Measurements from ENCODE around the gene GJB2. TPM values are rescaled to one million over a fixed set of nuclear protein-coding genes. Genes with fewer than 3 reads are reported as not detected.

The GJB2 gene
- total RNA-seq, 1 donor from 2014 or later, result not detected

- intact Hi-C loops (cut with micrococcal nuclease), result no loop called here
- no peak overlapping the region for H3K4me3 ChIP-seq
These were observed 19.5 kb downstream of the GJB2 start for GRCh38 chr13:20173116-20173746.

GRCh38 chr13:20171364-20171763 is 21.4 kb downstream of the GJB2 start:
- no peak overlapping the region for H3K27ac ChIP-seq (replicated peaks)
- H3K4me1 ChIP-seq, result peaks cover 4% of the 10 kb centered on the region
- H3K9me3 ChIP-seq (replicated peaks), result no peaks in the 10 kb centered on the region
- peaks cover 53% of the 10 kb centered on the region for H3K27me3 ChIP-seq (ENCODE audit: low read depth)
- no peaks in the 10 kb centered on the region for H3K36me3 ChIP-seq
- H3K4me3 ChIP-seq, result no peak overlapping the region
- no peak for TF ChIP-seq CTCF (IDR thresholded peaks at IDR 0.05; ENCODE audit: borderline replicate concordance)
- DNase-seq, result no peak
- intact Hi-C loops (cut with micrococcal nuclease), result no loop called here

More at GRCh38 chr13:20173116-20173746, 19.5 kb downstream of the GJB2 start:
- Histone ChIP-seq H3K27ac (replicated peaks) (no peak overlapping the region), H3K36me3 (no peaks in the 10 kb centered on the region), H3K9me3 (replicated peaks) (no peaks in the 10 kb centered on the region), H3K27me3 (ENCODE audit: low read depth) (peaks cover 53% of the 10 kb centered on the region), H3K4me1 (peaks cover 10% of the 10 kb centered on the region)
- TF ChIP-seq CTCF (IDR thresholded peaks at IDR 0.05; ENCODE audit: borderline replicate concordance), result no peak
- no peak for DNase-seq

- H3K4me1 ChIP-seq, result peaks cover 4% of the 10 kb centered on the region
- intact Hi-C loops (cut with micrococcal nuclease), result no loop called here
- DNase-seq, result no peak
These were observed 21.8 kb downstream of the GJB2 start for GRCh38 chr13:20170921-20171320.

GRCh38 chr13:20168396-20168795 is 24.3 kb downstream of the GJB2 start:
- H3K4me3 ChIP-seq, result no peak overlapping the region
- no peak for DNase-seq
- H3K36me3 ChIP-seq, result no peaks in the 10 kb centered on the region
- no peaks in the 10 kb centered on the region for H3K9me3 ChIP-seq (replicated peaks)
- peaks cover 66% of the 10 kb centered on the region for H3K27me3 ChIP-seq (ENCODE audit: low read depth)
- H3K27ac ChIP-seq (replicated peaks), result no peak overlapping the region
- no peak for TF ChIP-seq CTCF (IDR thresholded peaks at IDR 0.05; ENCODE audit: borderline replicate concordance)
- intact Hi-C loops (cut with micrococcal nuclease), result loop anchor here (10.0 kb wide), 1 partner anchor 134 kb away; no protein-coding TSS in a partner anchor
- H3K4me1 ChIP-seq, result no peaks in the 10 kb centered on the region

More at GRCh38 chr13:20170921-20171320, 21.8 kb downstream of the GJB2 start:
- no peak overlapping the region for H3K4me3 ChIP-seq
- no peaks in the 10 kb centered on the region for H3K36me3 ChIP-seq
- TF ChIP-seq CTCF (IDR thresholded peaks at IDR 0.05; ENCODE audit: borderline replicate concordance), result no peak
- no peak overlapping the region for H3K27ac ChIP-seq (replicated peaks)
- no peaks in the 10 kb centered on the region for H3K9me3 ChIP-seq (replicated peaks)
- H3K27me3 ChIP-seq (ENCODE audit: low read depth), result peaks cover 56% of the 10 kb centered on the region

- no peak for TF ChIP-seq CTCF (IDR thresholded peaks at IDR 0.05; ENCODE audit: borderline replicate concordance)
- no peak overlapping the region for H3K27ac ChIP-seq (replicated peaks)
- H3K27me3 ChIP-seq (ENCODE audit: low read depth), result peaks cover 85% of the 10 kb centered on the region
- no peak overlapping the region for H3K4me3 ChIP-seq
- peaks cover 15% of the 10 kb centered on the region for H3K4me1 ChIP-seq
- H3K9me3 ChIP-seq (replicated peaks), result no peaks in the 10 kb centered on the region
- no peak for DNase-seq
- no peaks in the 10 kb centered on the region for H3K36me3 ChIP-seq
- intact Hi-C loops (cut with micrococcal nuclease), result loop anchor here (10.0 kb wide), 1 partner anchor 131 kb away; no protein-coding TSS in a partner anchor
These were observed 27.1 kb downstream of the GJB2 start for GRCh38 chr13:20165417-20166257.
